DOHH2 (cell line): ENCODE data around the gene AGTRAP.

Experiments
- H3F3A ChIP-seq: fragments of 200-600 bp; sonication (generic), shearing (Covaris generic); 2 replicates; pipeline ENCODE4 v1.6.0; 2016; ENCODE audit warnings: antibody characterized with exemption, mild to moderate bottlenecking; ENCODE audit not compliant: control insufficient read depth, insufficient read depth
- H3K27ac ChIP-seq: fragments of 200-600 bp; sonication (generic); 2 replicates; pipeline ENCODE4 v1.5.1; 2014; ENCODE audit warnings: low read depth, mild to moderate bottlenecking, low read length, moderate library complexity
- H3K27me3 ChIP-seq: fragments of 200-600 bp; sonication (generic); 2 replicates; pipeline ENCODE4 v1.6.1; 2014; ENCODE audit warnings: mild to moderate bottlenecking, low read length, mixed read lengths; ENCODE audit not compliant: control insufficient read depth
- H3K36me3 ChIP-seq: fragments of 200-600 bp; sonication (generic); 2 replicates; pipeline ENCODE4 v1.6.1; 2014; ENCODE audit warnings: mild to moderate bottlenecking, low read length, moderate library complexity, mixed read lengths; ENCODE audit not compliant: control insufficient read depth
- H3K4me1 ChIP-seq: fragments of 200-600 bp; sonication (generic); 2 replicates; pipeline ENCODE4 v1.6.1; 2014; ENCODE audit warnings: mild to moderate bottlenecking, low read length, mixed read lengths; ENCODE audit not compliant: control insufficient read depth
- H3K4me2 ChIP-seq: fragments of 200-600 bp; sonication (generic); 2 replicates; pipeline ENCODE4 v1.6.0; 2014; ENCODE audit warnings: mild to moderate bottlenecking, low read length, moderate library complexity
- H3K4me3 ChIP-seq: fragments of 200-600 bp; sonication (generic); 2 replicates; pipeline ENCODE4 v1.5.1; 2014; ENCODE audit warnings: mild to moderate bottlenecking, low read length, mixed read lengths
- H3K79me2 ChIP-seq: fragments of 200-600 bp; sonication (generic); 2 replicates; pipeline ENCODE4 v1.6.1; 2014; ENCODE audit warnings: mild to moderate bottlenecking, low read length, mixed read lengths; ENCODE audit not compliant: control insufficient read depth
- H3K9me2 ChIP-seq: fragments of 200-600 bp; sonication (generic); replicated peaks from 2 replicates; pipeline ENCODE4 v1.6.1; 2014; ENCODE audit warnings: mild to moderate bottlenecking, low read length, mixed read lengths; ENCODE audit not compliant: control insufficient read depth
- H3K9me3 ChIP-seq: fragments of 200-600 bp; sonication (generic); 2 replicates; pipeline ENCODE4 v1.6.1; 2014; ENCODE audit warnings: antibody characterized with exemption, low read length, mixed read lengths; ENCODE audit not compliant: control insufficient read depth, insufficient read depth
- H4K20me1 ChIP-seq: fragments of 200-600 bp; sonication (generic); 2 replicates; pipeline ENCODE4 v1.6.0; 2014; ENCODE audit warnings: low read depth, mild to moderate bottlenecking, antibody characterized with exemption, low read length, moderate library complexity; ENCODE audit not compliant: control insufficient read depth, insufficient read depth
- EZH2phosphoT487 ChIP-seq: fragments of 200-600 bp; sonication (generic); IDR thresholded peaks from 2 replicates; pipeline ENCODE4 v1.6.1; 2017; ENCODE audit warnings: borderline replicate concordance, mild to moderate bottlenecking, antibody characterized with exemption, low read length, moderate library complexity, mixed read lengths
- TF ChIP-seq, protein P1 (sequence below): fragments of 200-600 bp; sonication (generic); IDR thresholded peaks from one replicate; pipeline ENCODE4 v1.5.1; 2014; ENCODE audit warnings: antibody characterized with exemption, mild to moderate bottlenecking, low read depth, low read length; ENCODE audit not compliant: poor library complexity, severe bottlenecking

AGTRAP gene, protein sequence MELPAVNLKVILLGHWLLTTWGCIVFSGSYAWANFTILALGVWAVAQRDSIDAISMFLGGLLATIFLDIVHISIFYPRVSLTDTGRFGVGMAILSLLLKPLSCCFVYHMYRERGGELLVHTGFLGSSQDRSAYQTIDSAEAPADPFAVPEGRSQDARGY

DNA sequence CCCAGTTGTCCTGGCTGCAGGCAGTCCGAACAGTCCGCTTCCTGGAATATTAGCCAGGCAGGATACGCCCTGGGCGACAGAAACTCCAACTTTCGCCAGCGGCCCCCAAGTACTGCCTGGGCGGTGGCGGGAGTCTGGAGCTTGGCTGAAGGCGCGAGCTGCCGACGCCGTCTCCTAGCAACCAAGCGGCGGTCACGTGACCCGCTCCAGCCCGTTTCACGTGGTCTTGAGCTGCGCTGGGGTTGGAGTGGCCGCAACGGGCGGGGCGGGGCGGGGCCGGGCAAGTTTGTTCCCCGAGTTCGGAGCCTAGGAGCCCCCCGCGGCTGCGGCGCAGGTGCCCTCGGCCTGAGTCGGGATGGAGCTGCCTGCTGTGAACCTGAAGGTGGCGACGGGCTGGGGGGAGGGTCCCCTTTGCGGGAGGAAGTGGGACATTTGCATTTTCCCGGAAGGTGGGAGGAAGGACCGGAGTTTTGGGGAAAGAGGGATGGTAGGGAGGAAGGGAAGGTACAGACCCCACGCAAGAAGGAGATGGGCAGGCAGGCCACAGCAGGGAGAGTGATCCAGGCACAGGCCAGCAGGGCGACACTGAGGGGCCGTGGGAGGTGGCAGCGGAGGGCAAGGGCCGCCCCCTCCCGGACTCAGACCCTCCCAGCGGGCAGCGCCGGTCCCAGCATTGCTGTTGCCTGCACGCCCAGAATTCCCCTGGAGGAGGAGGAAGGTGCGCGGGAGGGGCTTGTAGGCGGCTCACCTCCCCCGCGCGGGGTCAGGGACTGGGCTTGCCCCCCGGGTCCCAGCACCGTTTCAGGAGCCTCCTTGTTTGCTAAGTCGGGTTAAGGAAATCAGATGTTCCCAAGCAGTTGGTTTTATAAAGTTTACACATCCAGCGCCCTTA, at the start of gene AGTRAP:
Gene AGTRAP (plus strand): TSS at position 283 of the 892 bp plus-strand sequence. CDS start 73 bp downstream, at position 356.
- H3K27me3 ChIP-seq = no peaks in the 10 kb centered on the region
- H3F3A ChIP-seq = peaks cover 3% of the 10 kb centered on the region
- peak within 1 kb of the TSS; percentile 95 for H3K4me2 ChIP-seq
- H3K9me2 ChIP-seq = no peaks in the 10 kb centered on the region
- no peaks in the 10 kb centered on the region for H4K20me1 ChIP-seq
- 0 out of 2 replicates have a peak within 1 kb of the TSS, but pooled peaks have one; percentile 19 for H3K27ac ChIP-seq
- H3K36me3 ChIP-seq = no peaks in the 10 kb centered on the region
- H3K9me3 ChIP-seq = no peaks in the 10 kb centered on the region
- TF ChIP-seq EZH2phosphoT487 = no peak
- TF ChIP-seq, protein P1, sequence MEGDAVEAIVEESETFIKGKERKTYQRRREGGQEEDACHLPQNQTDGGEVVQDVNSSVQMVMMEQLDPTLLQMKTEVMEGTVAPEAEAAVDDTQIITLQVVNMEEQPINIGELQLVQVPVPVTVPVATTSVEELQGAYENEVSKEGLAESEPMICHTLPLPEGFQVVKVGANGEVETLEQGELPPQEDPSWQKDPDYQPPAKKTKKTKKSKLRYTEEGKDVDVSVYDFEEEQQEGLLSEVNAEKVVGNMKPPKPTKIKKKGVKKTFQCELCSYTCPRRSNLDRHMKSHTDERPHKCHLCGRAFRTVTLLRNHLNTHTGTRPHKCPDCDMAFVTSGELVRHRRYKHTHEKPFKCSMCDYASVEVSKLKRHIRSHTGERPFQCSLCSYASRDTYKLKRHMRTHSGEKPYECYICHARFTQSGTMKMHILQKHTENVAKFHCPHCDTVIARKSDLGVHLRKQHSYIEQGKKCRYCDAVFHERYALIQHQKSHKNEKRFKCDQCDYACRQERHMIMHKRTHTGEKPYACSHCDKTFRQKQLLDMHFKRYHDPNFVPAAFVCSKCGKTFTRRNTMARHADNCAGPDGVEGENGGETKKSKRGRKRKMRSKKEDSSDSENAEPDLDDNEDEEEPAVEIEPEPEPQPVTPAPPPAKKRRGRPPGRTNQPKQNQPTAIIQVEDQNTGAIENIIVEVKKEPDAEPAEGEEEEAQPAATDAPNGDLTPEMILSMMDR = peak; percentile 12
- peaks cover 35% of the 10 kb centered on the region for H3K4me1 ChIP-seq
- peak within 1 kb of the TSS; percentile 94 for H3K4me3 ChIP-seq
- H3K79me2 ChIP-seq = no peaks in the 10 kb centered on the region

DNA sequence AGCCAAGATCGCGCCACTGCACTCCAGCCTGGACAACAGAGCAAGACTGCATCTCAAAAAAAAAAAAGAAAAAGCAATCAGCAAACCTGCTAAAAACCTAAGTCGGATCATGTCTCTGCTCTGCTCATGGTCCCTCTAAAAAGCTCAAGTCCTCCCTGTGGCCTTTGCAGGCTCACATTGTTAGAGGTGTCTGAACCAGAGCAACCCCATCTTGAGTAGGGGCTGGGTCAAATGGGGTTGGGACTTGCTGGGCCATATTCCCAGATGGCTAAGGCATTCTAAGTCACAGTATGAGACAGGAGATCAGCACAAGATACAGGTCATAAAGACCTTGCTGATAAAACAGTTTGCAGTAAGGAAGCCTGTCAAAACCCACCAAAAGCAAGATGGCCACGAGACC, 47.4 kb upstream of the AGTRAP start:
- Histone ChIP-seq H3K4me3 (no peak overlapping the region), H3K9me3 (no peaks in the 10 kb centered on the region), H3K27ac (no peak overlapping the region), H3K4me1 (peaks cover 15% of the 10 kb centered on the region), H3K79me2 (no peaks in the 10 kb centered on the region), H3F3A (0 out of 2 replicates have a peak, but pooled peaks cover 2% of the 10 kb centered on the region), H4K20me1 (no peaks in the 10 kb centered on the region), H3K27me3 (peaks cover 40% of the 10 kb centered on the region), H3K9me2 (no peaks in the 10 kb centered on the region), H3K4me2 (no peak overlapping the region), H3K36me3 (no peaks in the 10 kb centered on the region)
- TF ChIP-seq EZH2phosphoT487 = no peak
- TF ChIP-seq, protein P1 = no peak

GRCh38 chr1:11690397-11691301, 45.3 kb upstream of the AGTRAP start:
- no peaks in the 10 kb centered on the region for H3K4me1 ChIP-seq
- TF ChIP-seq EZH2phosphoT487 = peak; percentile 40; the same call in 1 of the 2 replicates
- TF ChIP-seq, protein P1 = no peak

More at GRCh38 chr1:11690397-11691301, 45.3 kb upstream of the AGTRAP start:
- Histone ChIP-seq H3F3A (0 out of 2 replicates have a peak, but pooled peaks cover 2% of the 10 kb centered on the region), H3K79me2 (no peaks in the 10 kb centered on the region), H4K20me1 (no peaks in the 10 kb centered on the region), H3K9me3 (no peaks in the 10 kb centered on the region), H3K27me3 (peaks cover 55% of the 10 kb centered on the region), H3K27ac (no peak overlapping the region), H3K4me3 (no peak overlapping the region), H3K4me2 (no peak overlapping the region), H3K9me2 (no peaks in the 10 kb centered on the region), H3K36me3 (no peaks in the 10 kb centered on the region)
